Measurements from ENCODE around the gene TRAF3.
"Not testable (repeated sequence)": the region's sequence is repeated elsewhere in the genome, so short reads cannot be mapped to it uniquely, and the experiment has no call there.

Gene TRAF3

GRCh38 chr14:102752239-102752847 is 24.9 kb upstream of the TRAF3 start:
- no peak for FAIRE-seq

DNA sequence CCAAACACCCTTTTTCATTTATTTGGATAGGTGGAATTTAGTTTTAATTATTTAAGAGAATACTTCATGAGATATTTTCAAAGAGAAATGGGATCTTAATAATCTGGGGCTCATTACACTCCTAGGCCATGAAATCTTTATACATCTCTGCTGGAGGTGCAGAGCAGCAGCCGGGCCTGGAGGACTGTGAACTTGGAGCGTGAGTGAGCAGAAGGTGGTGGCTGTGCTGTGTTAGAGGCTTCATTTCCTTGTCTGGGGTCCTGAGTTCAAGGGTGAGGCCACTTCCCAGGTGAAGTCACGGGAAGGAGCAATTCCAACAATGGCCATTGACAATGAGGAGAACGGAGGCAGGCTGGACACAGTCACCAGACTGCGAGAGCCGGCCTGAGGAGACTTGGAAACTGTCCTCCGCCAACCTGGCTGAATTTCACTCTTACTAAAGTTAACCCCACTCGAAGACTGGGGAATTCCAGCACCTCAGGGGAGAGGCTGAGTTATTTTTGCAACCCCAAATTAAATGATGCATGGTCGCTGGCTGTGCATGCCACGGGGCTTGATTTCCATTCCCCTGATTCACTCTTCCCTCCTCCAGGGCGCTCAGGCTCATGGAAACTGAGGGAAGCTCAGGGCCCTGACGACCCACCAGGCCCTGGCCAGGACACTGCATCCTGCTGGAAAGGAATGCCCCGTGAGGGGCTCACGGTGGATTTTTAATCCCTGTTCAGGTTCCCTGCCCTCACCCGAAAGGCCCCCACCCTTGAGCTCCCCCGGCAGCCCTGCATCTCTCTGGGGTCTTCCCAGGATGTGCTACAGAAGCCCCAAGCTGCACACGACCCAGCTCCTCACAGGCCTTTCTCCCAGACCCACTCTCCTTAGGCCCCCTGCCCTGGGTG is 22.6 kb upstream of the TRAF3 start:
- no peak for FAIRE-seq

- FAIRE-seq: no peak
Measured at GRCh38 chr14:102757646-102758045, 19.6 kb upstream of the TRAF3 start.

GRCh38 chr14:102758087-102758486 is 19.2 kb upstream of the TRAF3 start:
- FAIRE-seq: no peak

- no peak for FAIRE-seq
Measured at GRCh38 chr14:102759456-102760187, 17.6 kb upstream of the TRAF3 start.

- no peak for FAIRE-seq
Measured at GRCh38 chr14:102760496-102761193, 16.6 kb upstream of the TRAF3 start.

- no peak for FAIRE-seq
Measured at GRCh38 chr14:102761206-102761605, 16.0 kb upstream of the TRAF3 start.

DNA sequence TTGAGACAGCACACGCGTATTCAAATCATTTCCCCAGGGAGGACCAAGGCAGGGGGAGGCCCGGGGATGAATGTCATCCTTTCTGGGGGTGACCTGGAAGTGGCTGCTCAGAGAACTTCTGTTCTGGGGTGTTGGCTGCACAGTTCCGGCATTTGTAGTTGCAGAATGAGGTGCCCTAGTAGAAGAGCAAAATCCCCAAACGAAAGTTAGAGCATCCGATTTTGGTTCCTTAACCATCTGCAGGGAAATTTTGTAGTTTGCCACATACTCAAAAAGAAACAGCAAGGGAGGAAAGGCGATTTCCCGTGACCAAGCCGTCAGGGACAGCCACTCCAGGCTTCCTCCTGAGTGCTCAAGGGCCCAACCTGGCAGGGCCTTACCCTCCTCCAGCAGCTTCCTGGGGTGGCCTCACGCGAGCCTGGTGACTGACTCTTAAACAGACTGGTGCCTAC is 13.0 kb upstream of the TRAF3 start:
- FAIRE-seq: no peak

DNA sequence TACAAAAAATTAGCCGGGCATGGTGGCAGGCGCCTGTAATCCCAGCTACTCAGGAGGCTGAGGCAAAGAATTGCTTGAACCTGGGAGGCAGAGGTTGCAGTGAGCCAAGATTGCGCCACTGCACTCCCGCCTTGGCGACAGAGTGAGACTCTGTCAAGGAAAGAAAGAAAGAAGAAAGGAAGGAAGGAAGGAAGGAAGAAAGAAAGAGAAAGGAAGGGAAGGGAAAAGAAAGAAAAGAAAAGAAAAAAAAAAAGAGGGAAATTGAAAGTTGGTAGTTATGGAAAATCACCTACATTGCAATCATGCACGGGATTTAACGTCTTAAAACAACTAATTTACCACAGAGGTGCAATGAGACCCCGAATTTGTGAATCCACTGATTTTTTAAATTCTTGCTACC is 11.5 kb upstream of the TRAF3 start:
- FAIRE-seq: not testable (repeated sequence)

DNA sequence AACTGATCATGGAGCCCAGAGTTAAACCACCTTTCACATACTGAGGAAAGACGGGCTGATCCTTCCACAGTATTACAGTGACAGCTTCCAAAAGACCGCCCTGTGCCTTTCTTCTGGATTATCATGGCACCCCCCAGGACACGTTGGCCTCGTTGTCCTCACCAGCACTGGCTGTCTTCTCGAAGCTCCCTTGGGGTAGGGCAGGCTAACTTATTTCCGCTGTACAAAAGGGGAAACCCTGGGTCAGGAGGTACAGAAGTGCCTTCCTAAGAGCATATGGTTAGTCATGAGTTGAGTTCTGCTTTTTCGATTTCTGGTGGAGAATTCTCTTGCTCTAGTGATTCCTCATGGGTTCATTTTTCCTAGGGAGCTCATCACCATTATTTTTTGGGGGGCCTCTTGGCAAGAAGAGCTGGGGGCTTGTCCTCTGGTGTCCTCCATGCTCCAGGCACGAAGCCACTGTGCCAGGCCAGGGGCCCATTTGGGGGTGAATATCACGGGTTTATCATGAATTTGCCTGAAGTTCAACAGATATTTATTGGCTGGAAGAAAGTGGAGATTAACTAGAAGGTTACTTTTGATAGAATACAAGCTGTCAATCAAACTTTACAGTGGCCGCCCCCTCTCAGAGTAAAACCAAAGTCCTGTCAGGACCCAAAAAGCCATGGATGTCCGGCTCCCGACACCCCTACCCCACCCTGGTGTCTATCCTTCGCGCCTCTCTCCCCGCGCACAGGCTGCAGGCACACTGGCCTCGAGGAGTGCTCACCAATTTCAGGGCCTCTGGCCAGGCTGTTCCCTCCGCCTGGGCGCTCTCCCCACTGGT is 8.8 kb upstream of the TRAF3 start:
- no peak for FAIRE-seq

- FAIRE-seq: no peak
Measured at GRCh38 chr14:102769049-102769327, 8.3 kb upstream of the TRAF3 start.

DNA sequence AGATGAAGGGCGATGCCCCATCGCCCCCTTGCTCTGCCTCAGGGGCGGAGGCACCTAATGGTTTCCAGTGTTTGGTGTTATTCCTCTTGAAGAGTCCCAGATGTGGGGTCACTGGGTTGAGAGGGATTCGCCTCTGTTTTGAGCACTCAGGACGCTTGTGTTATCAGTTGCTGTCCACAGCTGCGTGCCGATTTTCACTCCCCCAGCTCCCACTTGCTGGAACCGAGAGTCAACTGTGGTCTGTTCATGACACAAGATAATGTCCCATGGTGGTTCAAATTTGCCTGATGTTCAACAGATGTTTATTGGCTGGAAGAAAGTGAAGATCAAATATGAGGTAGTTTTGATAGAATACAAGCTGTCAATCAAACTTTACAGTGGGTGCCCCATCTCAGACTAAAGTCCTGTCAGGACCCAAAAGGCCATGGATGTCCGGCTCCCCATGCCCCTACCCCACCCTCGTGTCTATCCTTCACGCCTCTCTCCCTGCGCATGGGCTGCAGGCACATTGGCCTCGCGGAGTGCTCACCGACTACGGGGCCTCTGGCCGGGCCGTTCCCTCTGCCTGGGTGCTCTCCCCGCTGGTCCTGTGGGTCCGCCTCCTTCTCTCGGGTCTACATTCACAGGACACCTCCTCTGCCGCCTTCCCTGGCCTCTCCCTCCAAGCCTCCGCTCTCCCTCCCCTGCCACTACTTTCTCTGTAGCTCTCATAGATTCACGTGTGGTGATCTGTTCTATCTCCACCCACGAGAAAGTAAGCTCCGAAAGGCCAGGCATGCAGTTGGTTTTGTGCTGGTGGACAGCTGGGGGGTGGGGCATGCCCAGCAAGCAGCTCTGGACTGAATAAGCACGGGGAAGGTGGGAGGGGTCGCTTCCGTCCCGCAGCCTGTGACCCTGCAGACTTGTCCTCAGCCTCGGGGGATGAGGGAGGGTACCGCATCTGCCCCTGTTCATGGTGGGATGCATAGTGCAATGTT is 6.8 kb upstream of the TRAF3 start:
- no peak for FAIRE-seq

DNA sequence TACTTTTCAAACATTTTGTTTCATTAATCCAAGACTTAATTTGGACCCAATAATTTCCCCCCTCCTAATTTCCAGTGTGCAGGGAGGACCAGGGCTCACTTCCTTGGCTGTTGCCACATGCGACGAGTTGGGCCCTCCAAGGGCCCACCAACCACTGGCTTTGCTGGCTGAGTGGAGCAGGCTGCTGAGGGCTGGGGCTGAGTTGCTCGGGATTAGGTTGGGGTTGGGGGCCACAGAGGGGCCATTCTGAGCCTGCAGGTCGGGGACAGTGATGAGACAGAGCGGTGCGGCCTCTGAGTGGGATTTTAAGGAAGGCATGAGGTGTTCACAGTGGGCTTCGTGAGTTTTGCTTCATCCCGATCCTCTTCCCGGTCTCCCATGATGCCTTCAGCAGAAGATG is 6.1 kb upstream of the TRAF3 start:
- FAIRE-seq: no peak

GRCh38 chr14:102772781-102773570 is 4.3 kb upstream of the TRAF3 start:
- no peak for FAIRE-seq

DNA sequence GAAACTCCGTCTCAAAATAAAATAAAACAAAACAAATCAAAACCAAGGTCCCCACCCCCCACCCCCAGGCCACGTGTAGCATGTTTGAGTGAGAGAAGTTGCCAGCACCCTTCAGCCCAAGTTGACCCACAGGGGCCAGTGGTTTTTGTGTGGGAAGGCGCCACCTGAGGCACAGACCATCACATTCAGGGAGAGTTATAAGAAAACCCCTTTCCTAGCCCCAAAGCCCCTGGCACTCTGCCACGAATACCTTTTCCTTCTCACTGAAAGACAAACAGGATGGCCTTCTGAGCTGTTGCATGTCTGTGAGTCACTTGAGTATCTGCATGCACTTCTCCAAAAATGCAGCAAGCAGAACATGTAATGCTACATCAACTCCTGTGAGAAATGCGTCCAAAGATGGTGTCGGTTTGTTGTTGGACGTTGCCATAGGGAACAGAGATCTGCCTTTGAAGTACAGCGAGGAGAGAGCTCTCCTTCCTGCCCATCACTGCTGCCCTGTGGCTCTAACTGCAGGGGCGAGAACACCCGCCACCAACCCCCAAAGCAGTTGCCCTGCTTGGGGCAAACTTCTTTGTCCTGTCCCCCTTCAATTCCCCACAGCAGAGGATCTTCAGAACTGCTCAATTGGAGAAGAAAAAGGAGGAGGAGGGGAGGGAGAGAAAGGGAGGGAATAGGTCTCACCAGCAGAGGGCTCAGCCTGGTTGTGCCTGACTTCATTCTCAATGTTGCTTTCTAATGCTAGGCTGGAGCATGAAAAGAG is 2.7 kb upstream of the TRAF3 start:
- FAIRE-seq: peak; percentile 97

GRCh38 chr14:102775855-102776760 is 1.1 kb upstream of the TRAF3 start:
- no peak for FAIRE-seq

DNA sequence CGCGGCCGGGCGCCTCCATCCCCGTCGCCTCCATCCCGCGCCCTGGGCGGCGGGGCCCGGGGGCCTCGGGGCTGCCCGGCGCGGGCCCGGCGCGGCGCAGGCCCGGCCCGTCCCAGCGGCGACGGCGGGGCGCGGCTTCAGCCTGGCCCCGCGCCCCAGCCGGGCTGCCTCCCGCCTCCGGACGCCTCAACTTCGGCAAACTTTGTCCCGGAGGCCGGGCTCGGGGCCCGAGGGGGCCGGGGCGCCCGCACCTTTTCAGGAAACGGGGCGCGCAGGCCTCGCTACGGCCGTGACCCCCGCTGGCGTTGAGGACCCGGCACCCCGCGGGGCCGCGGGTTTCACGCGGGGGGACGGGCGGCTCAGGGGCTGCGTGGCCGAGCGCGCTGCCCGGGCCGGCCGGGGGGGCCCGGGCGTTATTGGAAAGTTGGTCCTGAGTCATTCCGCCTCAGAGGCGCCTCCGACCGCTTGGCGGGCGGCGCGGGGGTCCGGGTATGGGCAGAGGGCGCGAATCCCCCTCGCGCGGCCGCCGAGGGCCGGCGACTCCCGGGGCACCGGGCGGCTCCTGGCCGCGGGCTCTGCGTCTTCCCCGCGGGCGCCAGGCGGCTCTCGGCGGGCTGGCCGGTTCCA is 575 bp downstream of the TRAF3 start:
- no peak for FAIRE-seq

All from G401.6 (cell line).